ENCODE data around the gene ANXA11.

ANXA11 gene

GRCh38 chr10:80177781-80178636 lies 27.3 kb downstream of the ANXA11 start:
- H3K27me3 ChIP-seq: no peaks in the 10 kb centered on the region
- H3K4me1 ChIP-seq: peaks cover 0 to 50% (median 33%) of the 10 kb centered on the region in 4 donors
- H3K9me3 ChIP-seq: no peaks in the 10 kb centered on the region
- intact Hi-C loops (cut with DNase I; ENCODE audit: low total_unique reads): no loop called here
- H3K4me3 ChIP-seq: no peak overlapping the region
- H3K27ac ChIP-seq: peak overlapping the region in 1 of 2 donors; percentile 4
- DNase-seq: no peak
- no peak for TF ChIP-seq CTCF (IDR thresholded peaks at IDR 0.05)
- peaks cover 0 to 5% (median 0%) of the 10 kb centered on the region in 3 donors for H3K36me3 ChIP-seq

- TF ChIP-seq CTCF (IDR thresholded peaks at IDR 0.05): no peak
- DNase-seq: no peak
- Histone ChIP-seq H3K9me3 (no peaks in the 10 kb centered on the region), H3K4me1 (peaks cover 0 to 57% (median 30%) of the 10 kb centered on the region in 4 donors), H3K27ac (no peak overlapping the region), H3K4me3 (no peak overlapping the region), H3K36me3 (peaks cover 0 to 20% (median 6%) of the 10 kb centered on the region in 3 donors), H3K27me3 (no peaks in the 10 kb centered on the region)
- intact Hi-C loops (cut with DNase I; ENCODE audit: low total_unique reads): no loop called here
Measured at GRCh38 chr10:80176526-80176925, 28.8 kb downstream of the ANXA11 start.

GRCh38 chr10:80174641-80175395 lies 30.5 kb downstream of the ANXA11 start:
- H3K4me3 ChIP-seq: no peak overlapping the region
- intact Hi-C loops (cut with DNase I; ENCODE audit: low total_unique reads): no loop called here
- DNase-seq: no peak
- no peak for TF ChIP-seq CTCF (IDR thresholded peaks at IDR 0.05)
- H3K9me3 ChIP-seq: no peaks in the 10 kb centered on the region
- no peak overlapping the region for H3K27ac ChIP-seq
- H3K36me3 ChIP-seq: peaks cover 0 to 34% (median 6%) of the 10 kb centered on the region in 3 donors
- no peaks in the 10 kb centered on the region for H3K27me3 ChIP-seq
- peaks cover 0 to 64% (median 28%) of the 10 kb centered on the region in 4 donors for H3K4me1 ChIP-seq

- Histone ChIP-seq H3K27ac (peak overlapping the region in 1 of 2 donors; percentile 3), H3K9me3 (no peaks in the 10 kb centered on the region), H3K27me3 (no peaks in the 10 kb centered on the region), H3K4me1 (peaks cover 0 to 67% (median 29%) of the 10 kb centered on the region in 4 donors), H3K36me3 (peaks cover 0 to 34% (median 6%) of the 10 kb centered on the region in 3 donors), H3K4me3 (no peak overlapping the region)
- intact Hi-C loops (cut with DNase I; ENCODE audit: low total_unique reads): no loop called here
- TF ChIP-seq CTCF (IDR thresholded peaks at IDR 0.05): no peak
- no peak for DNase-seq
Measured at GRCh38 chr10:80173466-80173865, 31.9 kb downstream of the ANXA11 start.

- TF ChIP-seq CTCF (IDR thresholded peaks at IDR 0.05): no peak
- no peaks in the 10 kb centered on the region for H3K27me3 ChIP-seq
- H3K9me3 ChIP-seq: no peaks in the 10 kb centered on the region
- intact Hi-C loops (cut with DNase I; ENCODE audit: low total_unique reads): no loop called here
- peak overlapping the region in 1 of 2 donors; percentile 3 for H3K27ac ChIP-seq
- peaks cover 0 to 67% (median 29%) of the 10 kb centered on the region in 4 donors for H3K4me1 ChIP-seq
- H3K36me3 ChIP-seq: peaks cover 0 to 34% (median 6%) of the 10 kb centered on the region in 3 donors
- H3K4me3 ChIP-seq: no peak overlapping the region
- no peak for DNase-seq
Measured at GRCh38 chr10:80172896-80173295, 32.4 kb downstream of the ANXA11 start.
